Liver (tissue), 9 donors: ENCODE data around the gene KDM4C. TPM values are rescaled to one million over a fixed set of nuclear protein-coding genes. Genes with fewer than 3 reads are reported as not detected.

Experiments
- DNase-seq: peaks from one replicate; pipeline ENCODE4 v3.0.0-alpha.2; 2017; ENCODE audit warnings: low spot score
- H3K27ac ChIP-seq, 2 donors: one replicate each; pipeline ENCODE4 v1.7.0; 2013; ENCODE audit warnings: inconsistent platforms in 2 of 2, low read length in 2 of 2, control low read depth in 1 of 2, low read depth in 1 of 2, mild to moderate bottlenecking in 1 of 2
- H3K27me3 ChIP-seq, 4 donors: one replicate each; pipeline versions ENCODE4 v1.6.1 to v1.7.0; 2013; ENCODE audit warnings: low read length in 3 of 4, inconsistent platforms in 1 of 4, mild to moderate bottlenecking in 1 of 4, moderate library complexity in 1 of 4; ENCODE audit not compliant: control insufficient read depth in 4 of 4, insufficient read depth in 4 of 4
- H3K36me3 ChIP-seq, 4 donors: one replicate each; pipeline versions ENCODE4 v1.6.1 to v1.7.0; 2013; ENCODE audit warnings: low read length in 3 of 4, mild to moderate bottlenecking in 3 of 4, low read depth in 1 of 4, moderate library complexity in 1 of 4; ENCODE audit not compliant: control insufficient read depth in 4 of 4, insufficient read depth in 3 of 4
- H3K4me1 ChIP-seq, 4 donors: one replicate each; pipeline versions ENCODE4 v1.6.1 to v1.7.0; 2013; ENCODE audit warnings: low read length in 3 of 4, mild to moderate bottlenecking in 3 of 4, moderate library complexity in 1 of 4; ENCODE audit not compliant: control insufficient read depth in 4 of 4, insufficient read depth in 4 of 4
- H3K4me3 ChIP-seq, 3 donors: one replicate each; pipeline versions ENCODE4 v1.6.1 to v1.7.0; 2013; ENCODE audit warnings: low read length in 3 of 3, control low read depth in 1 of 3, low read depth in 1 of 3, mild to moderate bottlenecking in 1 of 3
- H3K9ac ChIP-seq, 2 donors: one replicate each; pipeline ENCODE4 v1.7.0; 2013; ENCODE audit warnings: low read length in 2 of 2, mild to moderate bottlenecking in 2 of 2, moderate library complexity in 2 of 2, control low read depth in 1 of 2, low read depth in 1 of 2
- H3K9me3 ChIP-seq, 4 donors: one replicate each; pipeline versions ENCODE4 v1.6.1 to v1.7.0; 2013; ENCODE audit warnings: low read length in 3 of 4; ENCODE audit not compliant: control insufficient read depth in 4 of 4
- ATF3 ChIP-seq: IDR thresholded peaks from 2 replicates; pipeline ENCODE4 v1.6.1; 2016; ENCODE audit warnings: antibody characterized with exemption
- CTCF ChIP-seq: fragments of 150-350 bp; IDR thresholded peaks from 2 replicates; pipeline ENCODE4 v1.5.1; 2017; ENCODE audit warnings: improper control_type of control experiment, low read depth, low read length; ENCODE audit not compliant: missing input control
- EGR1 ChIP-seq, 2 donors: IDR thresholded peaks; 2 replicates each; pipeline ENCODE4 v1.6.1; 2016 to 2018; ENCODE audit warnings: antibody characterized with exemption in 2 of 2, low read depth in 2 of 2
- FOXA1 ChIP-seq: IDR thresholded peaks from 2 replicates; pipeline ENCODE4 v1.6.1; 2016; ENCODE audit warnings: antibody characterized with exemption
- FOXA2 ChIP-seq: IDR thresholded peaks from 2 replicates; pipeline ENCODE4 v1.6.1; 2016; ENCODE audit warnings: antibody characterized with exemption
- GABPA ChIP-seq, 2 donors: IDR thresholded peaks in 1 of 2; conservative IDR thresholded peaks in 1 of 2; 2 replicates each; pipeline ENCODE4 v1.6.1; 2016; ENCODE audit warnings: antibody characterized with exemption in 2 of 2, mild to moderate bottlenecking in 1 of 2, moderate library complexity in 1 of 2
- HNF4A ChIP-seq, 2 donors: conservative IDR thresholded peaks; 2 replicates each; pipeline ENCODE4 v1.6.1; 2016; ENCODE audit warnings: antibody characterized with exemption in 2 of 2, mild to moderate bottlenecking in 2 of 2
- HNF4G ChIP-seq: IDR thresholded peaks from 2 replicates; pipeline ENCODE4 v1.6.1; 2016; ENCODE audit warnings: antibody characterized with exemption
- JUND ChIP-seq, 2 donors: IDR thresholded peaks; 2 replicates each; pipeline ENCODE4 v1.6.1; 2016; ENCODE audit warnings: antibody characterized with exemption in 2 of 2
- MAX ChIP-seq: IDR thresholded peaks from 2 replicates; pipeline ENCODE4 v1.6.1; 2016; ENCODE audit warnings: antibody characterized with exemption
- NR2F2 ChIP-seq: IDR thresholded peaks from 2 replicates; pipeline ENCODE4 v1.6.1; 2016; ENCODE audit warnings: antibody characterized with exemption
- RAD21 ChIP-seq, 2 donors: IDR thresholded peaks; 2 replicates each; pipeline ENCODE4 v1.6.1; 2016; ENCODE audit warnings: antibody characterized with exemption in 2 of 2, mild to moderate bottlenecking in 2 of 2
- REST ChIP-seq: IDR thresholded peaks from 2 replicates; pipeline ENCODE4 v1.6.1; 2016; ENCODE audit warnings: antibody characterized with exemption, mild to moderate bottlenecking
- RXRA ChIP-seq, 2 donors: IDR thresholded peaks; 2 replicates each; pipeline ENCODE4 v1.6.1; 2017 to 2018; ENCODE audit warnings: antibody characterized with exemption in 2 of 2, mild to moderate bottlenecking in 1 of 2
- SP1 ChIP-seq: IDR thresholded peaks from 2 replicates; pipeline ENCODE4 v1.6.1; 2018; ENCODE audit warnings: antibody characterized with exemption, mild to moderate bottlenecking
- TAF1 ChIP-seq: conservative IDR thresholded peaks from 2 replicates; pipeline ENCODE4 v1.6.1; 2016; ENCODE audit warnings: antibody characterized with exemption, mild to moderate bottlenecking
- YY1 ChIP-seq: IDR thresholded peaks from 2 replicates; pipeline ENCODE4 v1.6.1; 2016; ENCODE audit warnings: antibody characterized with exemption, mild to moderate bottlenecking
- ZBTB33 ChIP-seq: IDR thresholded peaks from 2 replicates; pipeline ENCODE4 v1.6.1; 2016; ENCODE audit warnings: antibody characterized with exemption
- WGBS: extraction: QIAGEN DNeasy Blood & Tissue Kit; methylation state at CpG from one replicate; pipeline ENCODE4 v1.1.7; 2013; 5-methylcytosine and 5-hydroxymethylcytosine counted together
- polyA plus RNA-seq, 2 donors: library from polyadenylated mRNA; stranded (reverse) in 1 of 2; unstranded in 1 of 2; fragments of 200-250 nt in 1 of 2; fragments of >200 nt in 1 of 2; fragmentation: Nextera tagmentation in 1 of 2; extraction: Ambion mirVana in 1 of 2; gene quantifications; one replicate each; pipeline versions ENCODE4 v1.2.1 to v1.2.3, GENCODE V29; 2013 to 2015
- total RNA-seq, 2 donors: library from RNA; depleted of rRNA; stranded (reverse); fragments of >200 nt; gene quantifications; one replicate each; pipeline ENCODE4 v1.2.3, GENCODE V29; 2014
- donor health status: healthy.
- donor health status: healthy.
- donor health status: healthy.
- donor health status: healthy.
- donor health status: healthy.

Gene KDM4C
- total and polyA plus RNA-seq, 4 donors, result 4.3 to 40.2 (median 24.0) TPM

- no peak overlapping the region for H3K9ac ChIP-seq
- H3K27me3 ChIP-seq, result no peaks in the 10 kb centered on the region
- H3K4me3 ChIP-seq, result no peak overlapping the region
- H3K9me3 ChIP-seq, result no peaks in the 10 kb centered on the region
- peaks cover 0 to 4% (median 2%) of the 10 kb centered on the region in 4 donors for H3K36me3 ChIP-seq
- 37% methylated on average over 1 of the region's 1 CpG for WGBS
- H3K4me1 ChIP-seq, result peaks cover 0 to 3% (median 0%) of the 10 kb centered on the region in 4 donors
- TF ChIP-seq SP1, result peak; percentile 29
- TF ChIP-seq GABPA (IDR thresholded peaks at IDR 0.05 in 1 of 2, conservative IDR thresholded peaks at IDR 0.05 in 1 of 2), result no peak
- TF ChIP-seq HNF4A (conservative IDR thresholded peaks at IDR 0.05), result peak in 1 of 2 donors; percentile 36
- H3K27ac ChIP-seq, result no peak overlapping the region
- DNase-seq, result no peak
Measured at GRCh38 chr9:7153566-7153965, 395.8 kb downstream of the KDM4C start.

GRCh38 chr9:7154003-7154619 is 396.3 kb downstream of the KDM4C start:
- H3K9ac ChIP-seq, result no peak overlapping the region
- H3K4me3 ChIP-seq, result no peak overlapping the region
- H3K27ac ChIP-seq, result no peak overlapping the region
- peaks cover 0 to 4% (median under 1%) of the 10 kb centered on the region in 4 donors for H3K36me3 ChIP-seq
- no peak for DNase-seq
- 95% methylated on average over 9 of the region's 9 CpGs for WGBS
- no peaks in the 10 kb centered on the region for H3K27me3 ChIP-seq
- H3K4me1 ChIP-seq, result peaks cover 0 to 3% (median 0%) of the 10 kb centered on the region in 4 donors
- H3K9me3 ChIP-seq, result no peaks in the 10 kb centered on the region
- TF ChIP-seq GABPA (IDR thresholded peaks at IDR 0.05 in 1 of 2, conservative IDR thresholded peaks at IDR 0.05 in 1 of 2), result no peak
- no peak for TF ChIP-seq YY1
- no peak for TF ChIP-seq JUND (IDR thresholded peaks at IDR 0.05)
- no peak for TF ChIP-seq RAD21 (IDR thresholded peaks at IDR 0.05)
- no peak for TF ChIP-seq HNF4G
- TF ChIP-seq ZBTB33, result no peak
- TF ChIP-seq ATF3, result no peak
- TF ChIP-seq NR2F2, result no peak
- TF ChIP-seq REST, result no peak
- no peak for TF ChIP-seq FOXA2
- TF ChIP-seq RXRA (IDR thresholded peaks at IDR 0.05), result no peak
- no peak for TF ChIP-seq SP1
- TF ChIP-seq HNF4A (conservative IDR thresholded peaks at IDR 0.05), result no peak
- TF ChIP-seq CTCF, result no peak
- no peak for TF ChIP-seq FOXA1
- TF ChIP-seq MAX, result no peak
- TF ChIP-seq TAF1, result no peak
- TF ChIP-seq EGR1 (IDR thresholded peaks at IDR 0.05; ENCODE audit: low read depth in 2 of 2), result no peak
